DMS153 treated with DMSO at 0.1 percent for 48 hours (cell line): ENCODE measurements around the gene PLA2G2F.

Experiments used
- DNase-seq: peaks from one replicate; lab custom pipeline; 2025; ENCODE audit not compliant: unreplicated experiment; lab: John Stamatoyannopoulos, UW

The PLA2G2F gene

GRCh38 chr1:20168564-20169491 is 29.7 kb downstream of the PLA2G2F start:
- DNase-seq, result no peak

- DNase-seq, result no peak
These were observed 30.8 kb downstream of the PLA2G2F start for GRCh38 chr1:20169932-20170331.

GRCh38 chr1:20172033-20172590 is 33.0 kb downstream of the PLA2G2F start:
- DNase-seq, result no peak

- no peak for DNase-seq
These were observed 36.0 kb downstream of the PLA2G2F start for GRCh38 chr1:20174937-20175666.

GRCh38 chr1:20178634-20179370 is 39.7 kb downstream of the PLA2G2F start:
- no peak for DNase-seq

GRCh38 chr1:20179371-20180128 is 40.4 kb downstream of the PLA2G2F start:
- no peak for DNase-seq

GRCh38 chr1:20180129-20180843 is 41.2 kb downstream of the PLA2G2F start:
- DNase-seq, result no peak

- DNase-seq, result no peak
These were observed 41.7 kb downstream of the PLA2G2F start for GRCh38 chr1:20180844-20181207.

- no peak for DNase-seq
These were observed 43.3 kb downstream of the PLA2G2F start for GRCh38 chr1:20182415-20182814.

GRCh38 chr1:20183035-20183434 is 43.9 kb downstream of the PLA2G2F start:
- DNase-seq, result no peak

GRCh38 chr1:20183616-20184271 is 44.6 kb downstream of the PLA2G2F start:
- DNase-seq, result peak; percentile 33

- no peak for DNase-seq
These were observed 45.4 kb downstream of the PLA2G2F start for GRCh38 chr1:20184481-20184900.

GRCh38 chr1:20184997-20185833 is 46.1 kb downstream of the PLA2G2F start:
- no peak for DNase-seq

- peak; percentile 75 for DNase-seq
These were observed 47.0 kb downstream of the PLA2G2F start, which contains the start of the genes PLA2G2C and UBXN10 for GRCh38 chr1:20185834-20186782. TSS of gene PLA2G2C (minus strand) at chr1:20186518. CDS start at chr1:20177363, 9,155 bp downstream. TSS of gene UBXN10 (plus strand) at chr1:20186096. CDS start at chr1:20190562, 4,466 bp downstream.

GRCh38 chr1:20187103-20187812 is 48.1 kb downstream of the PLA2G2F start:
- peak; percentile 74 for DNase-seq

GRCh38 chr1:20187813-20188454 is 48.8 kb downstream of the PLA2G2F start:
- no peak for DNase-seq
